NOMO-1 treated with DMSO at 0.1 percent for 48 hours (cell line): ENCODE measurements around the gene ITGA2.
"Not testable (repeated sequence)": the region's sequence is repeated elsewhere in the genome, so short reads cannot be mapped to it uniquely, and the experiment has no call there.

Source experiments
- DNase-seq: peaks from one replicate; lab custom pipeline; 2025; ENCODE audit not compliant: unreplicated experiment; lab: John Stamatoyannopoulos, UW

The ITGA2 gene

GRCh38 chr5:53095931-53096525 is 106.9 kb downstream of the ITGA2 start:
- DNase-seq: peak; percentile 37

DNA sequence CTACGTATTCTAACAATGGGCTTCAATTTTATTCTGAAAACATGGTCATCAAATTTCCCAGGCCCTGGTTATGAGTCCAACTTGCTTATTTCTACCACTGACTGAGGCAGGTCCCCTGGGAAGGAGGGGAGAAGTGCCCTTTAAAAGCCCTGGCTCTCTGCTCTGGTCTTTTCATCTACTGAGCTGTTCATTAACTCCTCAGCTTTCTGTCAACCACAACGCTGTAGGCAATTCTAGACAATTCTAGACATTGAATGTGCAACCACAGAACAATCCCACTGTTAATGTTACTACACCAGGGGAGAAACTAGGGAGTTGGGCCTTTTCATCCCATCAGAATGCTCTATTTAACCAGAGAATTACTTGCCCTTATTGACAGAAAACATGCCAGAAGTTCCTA is 110.4 kb downstream of the ITGA2 start:
- no peak for DNase-seq

DNA sequence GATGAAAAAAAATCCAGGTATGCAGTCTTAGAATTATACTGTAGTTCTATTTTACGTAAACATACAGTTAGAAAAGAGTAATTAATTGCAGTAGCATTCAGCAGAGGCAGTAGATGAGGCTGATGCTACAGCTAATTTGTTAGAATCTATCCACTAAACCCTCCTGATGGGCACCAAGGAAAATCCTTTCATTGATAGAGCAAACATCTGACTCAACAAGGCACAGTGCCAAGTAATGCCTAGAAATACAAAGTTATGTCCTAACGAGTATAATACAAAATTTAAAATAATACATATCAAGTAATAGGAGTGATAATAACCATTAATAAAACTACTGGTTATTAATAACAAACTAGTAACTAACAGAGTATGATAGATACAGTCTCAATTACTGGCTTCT is 111.5 kb downstream of the ITGA2 start:
- DNase-seq: no peak

GRCh38 chr5:53105611-53106300 is 116.6 kb downstream of the ITGA2 start:
- DNase-seq: no peak

- peak; percentile 35 for DNase-seq
Measured at GRCh38 chr5:53109056-53109442, 119.9 kb downstream of the ITGA2 start.

DNA sequence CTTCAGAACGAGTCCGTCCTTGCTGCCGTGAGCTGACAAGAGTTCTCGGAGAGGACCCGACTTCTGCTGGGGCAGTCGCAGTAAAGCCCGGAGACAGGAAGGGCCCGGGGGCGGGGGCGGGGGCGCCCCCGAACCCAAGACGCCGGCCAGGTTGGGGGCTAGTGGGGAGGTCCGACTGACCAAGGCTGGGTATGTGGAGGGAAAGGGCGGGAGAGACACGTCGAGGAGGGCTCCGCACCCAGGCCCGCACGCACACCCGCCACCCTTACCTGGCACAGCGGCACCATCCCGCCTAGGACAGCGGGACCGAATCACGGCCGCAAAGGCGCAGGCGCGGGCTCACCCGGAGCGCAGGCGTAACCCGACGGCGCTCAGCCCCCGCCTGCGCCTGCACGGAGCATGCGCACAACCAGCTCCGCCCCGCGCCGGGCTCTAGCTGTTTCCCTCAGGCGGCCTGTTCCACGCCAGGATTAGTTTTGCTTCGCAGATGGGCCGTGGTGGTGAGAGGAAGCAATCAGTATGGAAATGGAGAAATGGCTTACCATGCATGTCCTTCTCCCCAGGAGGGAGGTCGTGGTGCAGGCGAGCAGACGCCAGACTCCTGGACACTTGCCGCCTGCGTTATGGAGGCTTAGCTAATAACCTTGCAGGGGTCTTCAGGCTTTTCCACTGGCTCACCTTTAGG is 120.4 kb downstream of the ITGA2 start, which contains the start of gene MOCS2:
Gene MOCS2, minus strand, starts transcription at position 315 of the 685 bp plus-strand sequence. CDS start 2,583 bp downstream, outside the sequence.
- DNase-seq: peak; percentile 70

DNA sequence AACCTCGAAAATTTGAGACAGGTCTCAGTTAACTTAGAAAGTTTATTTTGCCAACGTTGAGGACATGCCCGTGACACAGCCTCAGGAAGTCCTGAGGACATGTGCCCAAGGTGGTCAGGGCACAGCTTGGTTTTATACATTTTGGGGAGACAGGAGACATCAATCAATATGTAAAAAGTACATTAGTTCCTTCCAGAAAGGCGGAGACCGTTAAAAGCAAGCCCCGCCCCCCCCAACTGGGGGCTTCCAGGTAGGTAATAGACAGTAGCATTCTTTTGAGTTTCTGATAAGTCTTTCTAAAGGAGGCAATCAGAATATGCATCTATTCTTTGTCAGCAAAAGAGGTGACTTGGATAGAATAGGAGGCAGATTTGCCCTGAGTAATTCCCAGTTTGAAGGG is 121.0 kb downstream of the ITGA2 start:
- no peak for DNase-seq

DNA sequence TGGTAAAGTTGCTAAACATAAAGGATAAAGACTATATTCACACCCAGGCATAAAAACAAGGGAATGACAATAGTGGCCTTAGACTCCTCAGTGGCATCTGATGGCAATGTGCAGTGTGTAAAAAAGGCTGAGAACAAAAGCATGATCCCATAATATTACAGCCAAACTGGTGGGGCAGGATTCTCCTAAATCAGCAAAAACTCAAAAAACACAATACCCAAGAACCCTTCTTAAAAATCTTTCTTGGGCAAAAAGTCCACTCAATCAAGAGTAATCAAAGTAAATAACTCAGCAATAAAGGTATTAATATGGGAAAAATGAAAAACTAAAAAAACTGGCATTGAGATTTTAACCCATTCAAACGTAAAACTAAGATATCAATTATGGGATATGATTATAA is 122.0 kb downstream of the ITGA2 start:
- no peak for DNase-seq

GRCh38 chr5:53112307-53112706 is 123.2 kb downstream of the ITGA2 start:
- not testable (repeated sequence) for DNase-seq

DNA sequence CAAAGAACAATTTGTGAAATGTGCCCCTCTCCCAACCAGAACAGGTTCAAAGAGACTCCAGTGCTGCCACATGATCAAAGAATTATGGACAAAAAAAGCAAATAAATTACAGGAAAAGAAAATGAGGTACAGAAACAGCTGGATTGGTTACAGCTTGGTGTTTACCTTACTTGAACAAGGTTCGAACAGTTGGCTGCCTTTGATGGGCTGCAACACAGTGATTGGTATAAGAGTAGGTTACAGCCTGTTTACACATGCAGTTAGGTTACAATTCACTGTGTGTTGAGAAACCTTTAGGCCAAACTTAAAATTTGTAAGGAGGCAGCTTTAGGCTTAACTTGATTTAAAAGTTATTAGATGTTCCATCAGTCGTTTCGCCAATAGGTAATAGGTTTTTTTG is 123.8 kb downstream of the ITGA2 start:
- no peak for DNase-seq

DNA sequence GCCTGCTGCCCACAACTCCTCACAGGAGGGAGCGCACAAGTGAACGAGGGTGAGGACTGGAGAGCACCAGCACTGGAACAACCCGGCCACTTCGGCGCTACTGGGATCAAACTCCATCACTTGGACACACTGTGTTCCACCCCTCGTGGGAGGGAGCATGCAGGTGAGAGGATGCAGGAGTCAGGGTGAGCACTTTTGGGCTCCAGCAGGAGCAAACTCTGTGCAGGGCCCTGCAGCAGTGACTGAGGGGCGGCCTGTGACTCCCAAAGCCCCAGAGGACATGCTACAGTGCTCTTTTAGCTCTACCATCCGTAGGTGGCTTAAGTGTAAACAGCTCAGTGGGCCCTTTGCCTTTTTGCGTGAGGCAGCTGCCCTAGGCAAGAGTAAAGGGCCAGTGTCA is 124.8 kb downstream of the ITGA2 start:
- DNase-seq: no peak

DNA sequence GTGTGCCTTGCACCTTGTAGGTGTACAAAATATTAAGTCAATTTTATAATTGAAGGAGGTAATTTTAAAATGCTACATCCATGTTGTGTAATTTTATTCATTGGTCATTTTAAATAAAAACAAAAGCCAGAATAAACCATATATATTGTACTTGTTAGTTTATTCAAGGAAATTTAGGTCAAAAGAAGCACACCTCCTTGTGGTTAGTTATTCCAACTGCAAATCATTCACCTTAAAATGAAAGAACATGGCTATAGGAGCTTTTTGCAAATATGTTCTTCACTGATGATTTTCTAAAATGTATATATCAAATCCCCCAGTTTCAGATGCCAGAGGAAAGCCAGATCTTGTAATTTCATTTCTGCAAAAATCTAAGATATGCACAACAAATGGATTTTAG is 125.8 kb downstream of the ITGA2 start:
- no peak for DNase-seq

- DNase-seq: no peak
Measured at GRCh38 chr5:53116597-53116996, 127.4 kb downstream of the ITGA2 start.

DNA sequence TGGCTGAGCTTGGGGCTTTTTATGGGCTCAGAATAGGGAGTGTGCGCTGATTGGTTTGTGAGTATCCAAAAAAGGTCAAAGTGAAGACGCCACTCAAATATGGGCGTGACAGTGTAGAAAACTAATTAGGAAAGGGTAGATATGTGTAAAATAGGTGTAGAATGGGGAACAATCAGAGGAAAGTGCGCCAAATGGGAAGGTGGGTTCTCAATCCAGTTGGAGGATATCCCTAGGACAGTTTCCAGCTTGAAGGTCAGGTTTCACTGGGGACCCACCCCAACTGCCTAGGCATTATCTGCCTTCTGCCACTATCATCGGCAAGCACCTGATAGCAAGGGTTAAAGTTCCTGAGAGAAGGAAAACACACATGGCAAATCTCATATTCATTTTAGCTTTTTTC is 129.7 kb downstream of the ITGA2 start:
- no peak for DNase-seq

DNA sequence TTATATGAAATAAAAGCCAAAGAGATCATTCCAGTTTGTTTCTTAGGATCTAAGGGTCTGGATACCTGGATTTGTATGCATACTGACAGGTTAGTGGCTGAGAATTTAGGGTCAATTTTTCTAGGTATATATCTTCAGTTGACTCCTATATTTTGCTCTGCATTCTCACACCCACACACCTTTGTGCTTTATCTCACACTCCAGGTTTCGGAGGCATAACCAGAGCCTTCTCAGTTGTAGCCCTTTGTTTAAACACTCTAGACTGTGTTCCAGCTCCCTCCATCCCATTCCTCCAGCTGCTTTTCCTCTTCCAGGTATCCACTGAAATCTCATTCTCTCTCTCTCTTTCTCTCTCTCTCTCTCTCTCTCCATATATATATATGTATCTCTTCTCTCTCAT is 131.0 kb downstream of the ITGA2 start:
- DNase-seq: no peak

GRCh38 chr5:53123702-53124101 is 134.6 kb downstream of the ITGA2 start:
- DNase-seq: no peak

GRCh38 chr5:53126521-53126920 is 137.4 kb downstream of the ITGA2 start:
- DNase-seq: no peak

DNA sequence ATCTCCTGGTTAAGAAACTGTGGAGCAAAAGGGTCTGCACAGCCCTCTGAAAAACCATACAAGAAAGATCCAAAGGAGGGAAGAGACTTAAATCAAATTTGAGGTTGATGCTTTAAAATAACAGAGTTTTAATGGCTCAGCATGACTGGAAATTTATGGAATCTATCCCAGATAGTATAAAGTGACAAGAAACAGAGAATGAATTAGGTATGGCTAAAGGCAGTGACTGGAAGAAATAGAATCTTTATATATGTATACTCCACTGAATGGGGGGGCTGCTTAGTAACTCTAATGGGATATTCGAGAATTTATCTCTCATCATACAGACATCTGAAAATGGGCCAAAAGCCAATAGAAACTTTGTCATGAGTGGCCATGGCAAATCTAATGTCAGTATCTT is 138.0 kb downstream of the ITGA2 start:
- DNase-seq: no peak

GRCh38 chr5:53128481-53128880 is 139.3 kb downstream of the ITGA2 start:
- DNase-seq: no peak

GRCh38 chr5:53130266-53130665 is 141.1 kb downstream of the ITGA2 start:
- DNase-seq: no peak

DNA sequence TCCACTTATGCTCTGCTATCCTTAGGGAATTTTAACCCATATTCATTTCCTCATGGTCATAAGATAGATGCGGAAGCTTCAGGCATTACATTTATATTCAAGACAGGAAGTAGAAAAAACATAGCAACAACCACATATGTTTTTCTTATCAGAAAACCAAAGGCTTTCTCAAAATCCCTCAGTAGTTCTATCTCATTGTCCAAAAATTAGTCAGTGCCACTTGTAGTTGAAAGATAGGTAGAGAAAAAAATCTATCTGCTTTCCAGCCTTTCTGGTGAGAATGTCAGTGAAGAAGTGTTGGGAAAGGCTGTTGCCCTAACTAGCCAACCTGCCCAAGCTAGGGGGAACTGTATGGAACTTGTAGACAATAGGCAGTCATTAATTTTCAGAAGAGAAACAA is 143.9 kb downstream of the ITGA2 start:
- no peak for DNase-seq
